ENCODE measurements around the gene CNTD1. TPM values are rescaled to one million over a fixed set of nuclear protein-coding genes. Genes with fewer than 3 reads are reported as not detected.
A peak's percentile ranks its signal among the peaks of the same experiment; 100 is the strongest.

The CNTD1 gene
- not detected in 2 replicates for total RNA-seq (2022)
- not detected for Bru-seq, nascent RNA
- percentile 13 among the genes with signal in this experiment for BruChase-seq, experiment 1, labeled RNA remaining after a 6-hour chase
- percentile 13 among the genes with signal in this experiment for BruChase-seq, experiment 2, labeled RNA remaining after a 2-hour chase
- long read RNA-seq, partial matches to known transcripts: 0 of 3 reads
- long read RNA-seq, other reads (novel, unspliced or antisense): 3 of 3 reads

GRCh38 chr17:42798383-42799380 is at the start of gene CNTD1, which contains the start of gene COA3:
CNTD1 (plus strand) TSS chr17:42798861; CDS start chr17:42799068, 207 bp downstream.
COA3 (minus strand) TSS chr17:42798704; CDS start chr17:42798681, 23 bp downstream.
- ChIA-PET POLR2A (interaction anchor here (0.6 to 2.7 kb wide), 16 partner anchors 9 to 373 kb away, joined by 3 to 19 read pairs (median 4); partner anchors contain the start of genes BECN1 and VPS25), CTCF (interaction anchor here (1.6 kb wide), 1 partner anchor 35 kb away, joined by 5 read pairs; no protein-coding TSS in a partner anchor)
- peak within 1 kb of the TSS; percentile 83 for H3K4me3 Mint-ChIP-seq (ENCODE audit: unreplicated experiment)
- H3K36me3 Mint-ChIP-seq (ENCODE audit: insufficient read depth, unreplicated experiment): no peaks in the 10 kb centered on the region
- no peaks in the 10 kb centered on the region for H3K9me3 Mint-ChIP-seq (ENCODE audit: unreplicated experiment)
- TF ChIP-seq, protein P1, sequence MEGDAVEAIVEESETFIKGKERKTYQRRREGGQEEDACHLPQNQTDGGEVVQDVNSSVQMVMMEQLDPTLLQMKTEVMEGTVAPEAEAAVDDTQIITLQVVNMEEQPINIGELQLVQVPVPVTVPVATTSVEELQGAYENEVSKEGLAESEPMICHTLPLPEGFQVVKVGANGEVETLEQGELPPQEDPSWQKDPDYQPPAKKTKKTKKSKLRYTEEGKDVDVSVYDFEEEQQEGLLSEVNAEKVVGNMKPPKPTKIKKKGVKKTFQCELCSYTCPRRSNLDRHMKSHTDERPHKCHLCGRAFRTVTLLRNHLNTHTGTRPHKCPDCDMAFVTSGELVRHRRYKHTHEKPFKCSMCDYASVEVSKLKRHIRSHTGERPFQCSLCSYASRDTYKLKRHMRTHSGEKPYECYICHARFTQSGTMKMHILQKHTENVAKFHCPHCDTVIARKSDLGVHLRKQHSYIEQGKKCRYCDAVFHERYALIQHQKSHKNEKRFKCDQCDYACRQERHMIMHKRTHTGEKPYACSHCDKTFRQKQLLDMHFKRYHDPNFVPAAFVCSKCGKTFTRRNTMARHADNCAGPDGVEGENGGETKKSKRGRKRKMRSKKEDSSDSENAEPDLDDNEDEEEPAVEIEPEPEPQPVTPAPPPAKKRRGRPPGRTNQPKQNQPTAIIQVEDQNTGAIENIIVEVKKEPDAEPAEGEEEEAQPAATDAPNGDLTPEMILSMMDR (IDR thresholded peaks at IDR 0.05; ENCODE audit: unreplicated experiment): no peak
- peak; percentile 86 for DNase-seq (ENCODE audit: unreplicated experiment)
- peak within 1 kb of the TSS; percentile 87 for H3K27ac Mint-ChIP-seq (ENCODE audit: low read depth, unreplicated experiment)
- BruUV-seq (replicated peaks): no TSS peak
- peaks cover 17% of the 10 kb centered on the region for H3K4me1 Mint-ChIP-seq (ENCODE audit: insufficient read depth, unreplicated experiment)
- H3K27me3 Mint-ChIP-seq (ENCODE audit: insufficient read depth, unreplicated experiment): no peaks in the 10 kb centered on the region
- intact Hi-C loops (cut with micrococcal nuclease): no loop called here

DNA sequence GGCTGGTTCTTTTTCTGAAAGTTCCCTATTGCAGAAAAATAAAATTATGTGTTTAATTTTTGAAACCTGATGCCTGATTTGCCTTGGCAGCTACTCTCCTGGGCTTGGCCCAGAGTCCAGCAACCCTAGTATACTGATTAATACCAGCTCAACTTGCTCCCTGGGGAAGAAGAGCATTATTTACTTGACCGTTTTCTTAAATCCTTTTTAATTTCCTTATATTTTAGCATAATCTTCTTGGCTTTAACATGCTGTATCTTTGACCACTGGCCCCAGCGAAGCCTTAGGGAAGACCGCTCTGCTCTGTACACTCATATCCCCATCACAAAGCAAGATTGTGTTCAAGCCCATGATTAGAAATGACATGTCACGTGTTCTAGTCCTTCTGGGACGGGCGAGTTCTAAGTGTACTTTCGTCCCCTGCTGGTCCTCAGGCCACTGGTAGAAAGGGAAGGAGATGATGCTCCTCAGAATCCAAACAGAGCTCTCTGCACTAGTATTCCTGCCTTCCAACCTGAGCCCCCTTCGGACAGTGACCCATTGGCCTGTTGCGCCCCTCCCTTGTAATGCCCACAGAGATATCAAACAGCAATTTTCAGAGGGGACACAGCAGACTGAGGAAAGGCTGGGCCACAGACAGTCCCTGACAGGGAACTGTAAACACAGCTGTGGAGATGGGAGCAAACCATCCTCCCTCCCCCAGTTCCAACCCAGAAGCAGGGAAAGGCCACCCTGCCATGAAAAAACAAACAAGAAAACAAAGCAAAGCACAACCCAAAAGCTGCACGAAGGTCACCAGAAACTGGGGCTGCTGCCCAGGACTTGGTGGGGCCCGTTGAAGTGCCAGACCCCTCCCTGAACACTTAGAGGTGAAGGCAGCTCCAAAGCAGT is 49.5 kb upstream of the CNTD1 start:
- BruUV-seq (replicated peaks): no TSS peak
- DNase-seq (ENCODE audit: unreplicated experiment): no peak
- CTCF ChIA-PET: interaction anchor here (0.5 to 4.3 kb wide), 6 partner anchors 11 to 228 kb away, joined by 3 to 23 read pairs (median 4); partner anchors contain the start of gene BECN1
- TF ChIP-seq, protein P1 (IDR thresholded peaks at IDR 0.05; ENCODE audit: unreplicated experiment): no peak
- no peak overlapping the region for H3K4me3 Mint-ChIP-seq (ENCODE audit: unreplicated experiment)
- H3K36me3 Mint-ChIP-seq (ENCODE audit: insufficient read depth, unreplicated experiment): no peaks in the 10 kb centered on the region
- H3K4me1 Mint-ChIP-seq (ENCODE audit: insufficient read depth, unreplicated experiment): peaks cover 2% of the 10 kb centered on the region
- POLR2A ChIA-PET: interaction anchor here (0.9 to 1.3 kb wide), 5 partner anchors 24 to 171 kb away, joined by 3 to 4 read pairs (median 3); partner anchors contain the start of genes BECN1, CNTD1, COA3 and PSMC3IP
- intact Hi-C loops (cut with micrococcal nuclease): no loop called here
- no peaks in the 10 kb centered on the region for H3K27me3 Mint-ChIP-seq (ENCODE audit: insufficient read depth, unreplicated experiment)
- H3K27ac Mint-ChIP-seq (ENCODE audit: low read depth, unreplicated experiment): no peak overlapping the region
- H3K9me3 Mint-ChIP-seq (ENCODE audit: unreplicated experiment): no peaks in the 10 kb centered on the region

DNA sequence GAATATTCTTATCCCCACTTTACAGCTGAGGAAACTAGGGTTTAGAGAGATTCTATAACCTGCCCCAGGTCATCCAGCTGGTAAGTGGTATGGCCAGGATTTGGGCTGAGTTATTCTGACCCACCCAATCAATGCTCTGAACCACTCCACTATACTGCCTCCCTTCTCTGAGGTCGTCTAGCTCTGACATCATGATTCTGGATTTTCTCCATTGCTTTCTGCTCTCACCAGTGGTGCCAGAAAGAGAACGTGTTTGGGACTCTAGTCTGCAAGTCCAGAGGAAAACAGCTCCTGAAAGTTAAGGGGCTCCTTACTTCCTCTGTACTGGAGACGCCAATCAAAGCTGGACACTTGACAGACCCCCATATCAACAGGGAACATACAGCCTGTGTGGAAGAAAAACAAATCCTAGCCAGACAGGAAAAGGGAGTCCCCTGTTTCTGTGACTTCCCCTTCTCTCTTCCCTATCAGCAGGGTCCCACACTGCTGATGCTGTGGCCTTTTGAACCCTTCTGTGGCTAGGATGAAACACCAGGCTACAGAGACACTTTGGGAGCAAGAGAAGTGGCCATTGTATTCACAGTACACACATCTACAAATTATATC is 47.8 kb upstream of the CNTD1 start:
- H3K27me3 Mint-ChIP-seq (ENCODE audit: insufficient read depth, unreplicated experiment): no peaks in the 10 kb centered on the region
- peaks cover 7% of the 10 kb centered on the region for H3K4me1 Mint-ChIP-seq (ENCODE audit: insufficient read depth, unreplicated experiment)
- DNase-seq (ENCODE audit: unreplicated experiment): no peak
- H3K9me3 Mint-ChIP-seq (ENCODE audit: unreplicated experiment): no peaks in the 10 kb centered on the region
- no peaks in the 10 kb centered on the region for H3K36me3 Mint-ChIP-seq (ENCODE audit: insufficient read depth, unreplicated experiment)
- POLR2A ChIA-PET: interaction anchor here (0.6 to 2.5 kb wide), 2 partner anchors 23 to 198 kb away, joined by 3 to 5 read pairs; partner anchors contain the start of gene VPS25
- CTCF ChIA-PET: interaction anchor here (0.5 to 4.3 kb wide), 5 partner anchors 9 to 198 kb away, joined by 3 to 23 read pairs (median 3); no protein-coding TSS in a partner anchor
- no peak overlapping the region for H3K27ac Mint-ChIP-seq (ENCODE audit: low read depth, unreplicated experiment)
- TF ChIP-seq, protein P1 (IDR thresholded peaks at IDR 0.05; ENCODE audit: unreplicated experiment): no peak
- intact Hi-C loops (cut with micrococcal nuclease): no loop called here
- no peak overlapping the region for H3K4me3 Mint-ChIP-seq (ENCODE audit: unreplicated experiment)
- BruUV-seq (replicated peaks): no TSS peak

Measured in MCF 10A (cell line).